ENCODE measurements around the gene CLMN. TPM values are rescaled to one million over a fixed set of nuclear protein-coding genes. Genes with fewer than 3 reads are reported as not detected.

CLMN gene
- total and polyA plus RNA-seq, 7 experiments from 2014 or later, result 0.43 to 6.8 (median 0.70) TPM

DNA sequence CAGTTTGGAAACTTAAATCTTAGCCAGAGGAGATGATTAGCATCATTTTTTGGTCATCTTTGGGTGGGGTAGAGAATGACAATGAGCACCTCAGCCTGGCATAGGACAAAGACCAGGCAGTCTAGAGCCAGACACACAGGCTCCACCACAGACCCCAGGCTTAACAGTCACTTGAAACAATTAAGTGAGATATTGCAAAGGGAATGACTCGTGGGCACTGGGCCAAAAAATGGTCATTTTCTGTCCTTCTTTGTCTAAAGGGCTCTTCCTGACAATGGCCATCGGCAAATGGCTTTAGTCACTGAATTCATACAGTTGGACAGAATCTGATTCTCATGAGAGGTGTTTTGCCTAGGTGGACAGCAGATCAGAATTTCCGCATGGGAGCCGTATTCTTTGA lies 84.4 kb downstream of the CLMN start:
- Mint-ChIP-seq H3K27me3 (peaks cover 0 to 7% (median 5%) of the 10 kb centered on the region in 5 donors), H3K4me3 (no peak overlapping the region)

DNA sequence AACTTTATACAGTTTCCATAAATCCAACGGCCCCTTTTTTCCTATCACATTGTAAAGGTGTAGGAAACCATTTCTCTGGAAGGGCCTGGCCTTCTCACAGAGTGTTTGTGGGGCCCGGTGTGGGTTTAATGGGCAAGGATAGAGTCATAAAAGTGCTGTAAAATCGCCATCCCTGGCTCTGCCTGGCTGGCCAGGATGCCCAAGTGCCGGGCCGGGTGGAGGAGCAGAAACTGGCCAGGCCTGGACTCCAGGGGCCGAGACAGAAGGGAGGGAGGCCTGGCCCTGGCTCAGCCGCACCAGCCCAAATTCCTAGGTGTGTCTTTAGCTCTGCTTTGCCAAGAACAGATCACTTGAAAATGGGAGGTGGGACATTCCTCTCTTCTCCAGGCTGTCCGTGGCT lies 85.3 kb downstream of the CLMN start:
- Histone ChIP-seq H3K27me3 (ENCODE audit: control insufficient read depth in 2 of 2, insufficient read depth in 2 of 2, low read length in 2 of 2) (no peaks in the 10 kb centered on the region), H3K9me3 (ENCODE audit: control insufficient read depth in 2 of 3, low read length in 3 of 3) (no peaks in the 10 kb centered on the region), H3K36me3 (ENCODE audit: control insufficient read depth in 2 of 3, insufficient read depth in 3 of 3, low read length in 3 of 3) (no peaks in the 10 kb centered on the region), H3K4me1 (ENCODE audit: control insufficient read depth in 2 of 2, insufficient read depth in 2 of 2, low read length in 2 of 2) (no peaks in the 10 kb centered on the region), H3K27ac (ENCODE audit: low read depth, low read length) (no peak overlapping the region), H3K4me3 (ENCODE audit: low read length) (no peak overlapping the region)
- Mint-ChIP-seq H3K36me3 (peaks cover 0 to 3% (median 0%) of the 10 kb centered on the region in 5 donors), H3K4me3 (no peak overlapping the region), H3K27ac (no peak overlapping the region), H3K27me3 (peaks cover 0 to 7% (median 5%) of the 10 kb centered on the region in 5 donors), H3K9me3 (peaks cover 0 to 6% (median under 1%) of the 10 kb centered on the region in 11 donors), H3K4me1 (peaks cover 0 to 5% (median 0%) of the 10 kb centered on the region in 7 donors)
- DNase-seq, result no peak
- ChIA-PET POLR2A (no interaction called here), CTCF (no interaction called here)
- no peak for ATAC-seq
- intact Hi-C loops (cut with micrococcal nuclease), result no loop called here

More for the DNA sequence above, 84.4 kb downstream of the CLMN start:
- ATAC-seq, result no peak
- Histone ChIP-seq H3K4me1 (ENCODE audit: control insufficient read depth in 2 of 2, insufficient read depth in 2 of 2, low read length in 2 of 2) (no peaks in the 10 kb centered on the region), H3K27ac (ENCODE audit: low read depth, low read length) (no peak overlapping the region), H3K4me3 (ENCODE audit: low read length) (no peak overlapping the region), H3K36me3 (ENCODE audit: control insufficient read depth in 2 of 3, insufficient read depth in 3 of 3, low read length in 3 of 3) (no peaks in the 10 kb centered on the region), H3K27me3 (ENCODE audit: control insufficient read depth in 2 of 2, insufficient read depth in 2 of 2, low read length in 2 of 2) (no peaks in the 10 kb centered on the region), H3K9me3 (ENCODE audit: control insufficient read depth in 2 of 3, low read length in 3 of 3) (no peaks in the 10 kb centered on the region)
- intact Hi-C loops (cut with micrococcal nuclease), result no loop called here
- DNase-seq, result no peak
- Mint-ChIP-seq H3K36me3 (peaks cover 0 to 3% (median 0%) of the 10 kb centered on the region in 5 donors), H3K27ac (no peak overlapping the region), H3K4me1 (peaks cover 0 to 2% (median 0%) of the 10 kb centered on the region in 7 donors), H3K9me3 (peaks cover 0 to 9% (median 3%) of the 10 kb centered on the region in 11 donors)
- ChIA-PET POLR2A (no interaction called here), CTCF (no interaction called here)

- no peak overlapping the region for H3K4me3 Mint-ChIP-seq
- H3K4me1 Mint-ChIP-seq, result peaks cover 0 to 5% (median 0%) of the 10 kb centered on the region in 7 donors
- H3K4me3 ChIP-seq (ENCODE audit: low read length), result no peak overlapping the region
- H3K9me3 Mint-ChIP-seq, result peaks cover 0 to 4% (median 0%) of the 10 kb centered on the region in 11 donors
- no peaks in the 10 kb centered on the region for H3K36me3 Mint-ChIP-seq
- H3K4me1 ChIP-seq (ENCODE audit: control insufficient read depth in 2 of 2, insufficient read depth in 2 of 2, low read length in 2 of 2), result no peaks in the 10 kb centered on the region
- intact Hi-C loops (cut with micrococcal nuclease), result no loop called here
- no peak overlapping the region for H3K27ac Mint-ChIP-seq
- ATAC-seq (no peak), DNase-seq (no peak)
- no peak overlapping the region for H3K27ac ChIP-seq (ENCODE audit: low read depth, low read length)
- no peaks in the 10 kb centered on the region for H3K36me3 ChIP-seq (ENCODE audit: control insufficient read depth in 2 of 3, insufficient read depth in 3 of 3, low read length in 3 of 3)
- CTCF ChIA-PET, result no interaction called here
- POLR2A ChIA-PET, result no interaction called here
- H3K27me3 ChIP-seq (ENCODE audit: control insufficient read depth in 2 of 2, insufficient read depth in 2 of 2, low read length in 2 of 2), result no peaks in the 10 kb centered on the region
- H3K27me3 Mint-ChIP-seq, result peaks cover 0 to 10% (median 0%) of the 10 kb centered on the region in 5 donors
- no peaks in the 10 kb centered on the region for H3K9me3 ChIP-seq (ENCODE audit: control insufficient read depth in 2 of 3, low read length in 3 of 3)
Observed at GRCh38 chr14:95233702-95234241, 85.9 kb downstream of the CLMN start.

- no peaks in the 10 kb centered on the region for H3K4me1 ChIP-seq (ENCODE audit: control insufficient read depth in 2 of 2, insufficient read depth in 2 of 2, low read length in 2 of 2)
- H3K9me3 ChIP-seq (ENCODE audit: control insufficient read depth in 2 of 3, low read length in 3 of 3), result no peaks in the 10 kb centered on the region
- H3K36me3 Mint-ChIP-seq, result no peaks in the 10 kb centered on the region
- CTCF ChIA-PET, result no interaction called here
- POLR2A ChIA-PET, result no interaction called here
- H3K4me3 ChIP-seq (ENCODE audit: low read length), result no peak overlapping the region
- DNase-seq, result no peak
- H3K27me3 Mint-ChIP-seq, result peaks cover 0 to 10% (median 0%) of the 10 kb centered on the region in 5 donors
- H3K27ac ChIP-seq (ENCODE audit: low read depth, low read length), result no peak overlapping the region
- no peak overlapping the region for H3K27ac Mint-ChIP-seq
- intact Hi-C loops (cut with micrococcal nuclease), result no loop called here
- peaks cover 0 to 5% (median 0%) of the 10 kb centered on the region in 7 donors for H3K4me1 Mint-ChIP-seq
- no peaks in the 10 kb centered on the region for H3K27me3 ChIP-seq (ENCODE audit: control insufficient read depth in 2 of 2, insufficient read depth in 2 of 2, low read length in 2 of 2)
- H3K4me3 Mint-ChIP-seq, result no peak overlapping the region
- no peaks in the 10 kb centered on the region for H3K9me3 Mint-ChIP-seq
- no peak for ATAC-seq
- no peaks in the 10 kb centered on the region for H3K36me3 ChIP-seq (ENCODE audit: control insufficient read depth in 2 of 3, insufficient read depth in 3 of 3, low read length in 3 of 3)
Observed at GRCh38 chr14:95232894-95233584, 86.7 kb downstream of the CLMN start.

DNA sequence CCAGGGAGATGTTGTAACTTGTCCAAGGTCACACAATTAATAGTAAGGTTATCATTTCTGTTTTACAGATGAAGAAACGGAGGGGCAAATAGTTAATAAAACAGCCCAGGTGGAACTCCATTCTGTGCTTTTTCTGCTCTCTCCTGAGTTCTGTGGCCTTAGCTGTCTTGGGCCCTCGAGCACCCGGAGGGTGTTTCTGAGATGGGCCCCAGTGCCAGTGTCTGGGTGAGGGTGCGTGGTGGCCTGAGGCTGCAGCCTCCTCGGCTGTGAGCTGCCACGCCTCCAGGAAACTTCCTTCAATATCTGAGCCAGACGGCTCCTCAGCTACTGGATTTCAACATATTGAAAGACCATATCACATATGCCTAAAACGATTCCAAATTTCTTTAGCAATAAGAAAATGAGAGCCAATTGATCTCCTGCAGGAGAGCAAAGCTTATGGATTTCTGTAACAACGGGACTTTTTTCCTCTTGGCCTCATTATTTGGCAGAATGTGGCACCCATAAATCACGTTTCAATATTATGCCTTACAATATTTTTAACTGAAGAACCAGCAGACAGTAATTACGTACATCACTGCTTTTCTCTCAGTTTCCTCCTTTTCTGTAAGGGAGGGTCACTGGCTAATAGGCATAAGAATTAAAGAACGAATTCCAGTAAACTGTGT lies 87.6 kb downstream of the CLMN start:
- no peaks in the 10 kb centered on the region for H3K9me3 ChIP-seq (ENCODE audit: control insufficient read depth in 2 of 3, low read length in 3 of 3)
- H3K4me3 ChIP-seq (ENCODE audit: low read length), result no peak overlapping the region
- Mint-ChIP-seq H3K36me3 (no peaks in the 10 kb centered on the region), H3K4me3 (no peak overlapping the region), H3K27me3 (peaks cover 0 to 10% (median 0%) of the 10 kb centered on the region in 5 donors), H3K27ac (no peak overlapping the region), H3K9me3 (no peaks in the 10 kb centered on the region), H3K4me1 (peaks cover 0 to 5% (median 0%) of the 10 kb centered on the region in 7 donors)
- H3K4me1 ChIP-seq (ENCODE audit: control insufficient read depth in 2 of 2, insufficient read depth in 2 of 2, low read length in 2 of 2), result no peaks in the 10 kb centered on the region
- no peak overlapping the region for H3K27ac ChIP-seq (ENCODE audit: low read depth, low read length)
- H3K36me3 ChIP-seq (ENCODE audit: control insufficient read depth in 2 of 3, insufficient read depth in 3 of 3, low read length in 3 of 3), result no peaks in the 10 kb centered on the region
- POLR2A ChIA-PET, result no interaction called here
- ATAC-seq (no peak), DNase-seq (no peak)
- CTCF ChIA-PET, result no interaction called here
- no peaks in the 10 kb centered on the region for H3K27me3 ChIP-seq (ENCODE audit: control insufficient read depth in 2 of 2, insufficient read depth in 2 of 2, low read length in 2 of 2)
- intact Hi-C loops (cut with micrococcal nuclease), result no loop called here

- peaks cover 0 to 10% (median 0%) of the 10 kb centered on the region in 5 donors for H3K27me3 Mint-ChIP-seq
- ChIA-PET CTCF (no interaction called here), POLR2A (no interaction called here)
- H3K4me3 ChIP-seq (ENCODE audit: low read length), result no peak overlapping the region
- DNase-seq (no peak), ATAC-seq (no peak)
- no peak overlapping the region for H3K27ac ChIP-seq (ENCODE audit: low read depth, low read length)
- no peaks in the 10 kb centered on the region for H3K36me3 ChIP-seq (ENCODE audit: control insufficient read depth in 2 of 3, insufficient read depth in 3 of 3, low read length in 3 of 3)
- H3K4me1 Mint-ChIP-seq, result peaks cover 0 to 5% (median 0%) of the 10 kb centered on the region in 7 donors
- no peaks in the 10 kb centered on the region for H3K4me1 ChIP-seq (ENCODE audit: control insufficient read depth in 2 of 2, insufficient read depth in 2 of 2, low read length in 2 of 2)
- H3K4me3 Mint-ChIP-seq, result no peak overlapping the region
- H3K27ac Mint-ChIP-seq, result no peak overlapping the region
- intact Hi-C loops (cut with micrococcal nuclease), result no loop called here
- no peaks in the 10 kb centered on the region for H3K9me3 Mint-ChIP-seq
- H3K36me3 Mint-ChIP-seq, result no peaks in the 10 kb centered on the region
- H3K9me3 ChIP-seq (ENCODE audit: control insufficient read depth in 2 of 3, low read length in 3 of 3), result no peaks in the 10 kb centered on the region
- H3K27me3 ChIP-seq (ENCODE audit: control insufficient read depth in 2 of 2, insufficient read depth in 2 of 2, low read length in 2 of 2), result no peaks in the 10 kb centered on the region
Observed at GRCh38 chr14:95229749-95230148, 90.0 kb downstream of the CLMN start.
